ENCODE measurements around the gene ACTRT2.

Gene ACTRT2

DNA sequence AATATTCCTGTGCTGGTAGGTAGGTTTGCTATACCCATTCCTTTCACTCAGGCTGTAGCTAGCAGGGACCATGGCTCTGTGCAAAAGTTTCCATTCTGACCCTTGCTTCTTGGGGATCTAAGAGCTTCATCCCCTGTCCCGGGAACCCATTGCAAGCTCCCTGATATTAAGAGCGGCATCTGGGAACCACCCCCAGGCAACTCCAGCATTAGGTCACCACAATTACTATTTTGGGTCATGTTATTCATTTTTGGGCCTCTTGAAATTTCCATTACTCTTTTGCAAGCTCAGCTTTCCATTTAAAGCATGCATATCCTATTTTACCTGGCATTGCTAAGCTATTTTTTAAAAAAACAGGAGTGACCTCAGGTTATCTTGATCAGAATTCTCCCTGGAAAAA is 22.1 kb upstream of the ACTRT2 start:
- Histone ChIP-seq H3K36me3 (ENCODE audit: control insufficient read depth, insufficient read depth, low read length, severe bottlenecking) (no peaks in the 10 kb centered on the region), H3K4me1 (ENCODE audit: control insufficient read depth, insufficient read depth, low read length) (no peaks in the 10 kb centered on the region), H3K27me3 (replicated peaks; ENCODE audit: control insufficient read depth, insufficient read depth, low read length) (peaks cover 31% of the 10 kb centered on the region), H3K4me3 (ENCODE audit: low read length) (no peak overlapping the region), H3K9ac (ENCODE audit: low read length) (no peak overlapping the region), H3K9me3 (ENCODE audit: control insufficient read depth, low read length) (peaks cover 37% of the 10 kb centered on the region)
- no peak for DNase-seq (ENCODE audit: low read depth)

- no peaks in the 10 kb centered on the region for H3K36me3 ChIP-seq (ENCODE audit: control insufficient read depth, insufficient read depth, low read length, severe bottlenecking)
- no peak overlapping the region for H3K4me3 ChIP-seq (ENCODE audit: low read length)
- no peak for DNase-seq (ENCODE audit: low read depth)
- peaks cover 33% of the 10 kb centered on the region for H3K9me3 ChIP-seq (ENCODE audit: control insufficient read depth, low read length)
- no peak overlapping the region for H3K9ac ChIP-seq (ENCODE audit: low read length)
- peaks cover 35% of the 10 kb centered on the region for H3K27me3 ChIP-seq (replicated peaks; ENCODE audit: control insufficient read depth, insufficient read depth, low read length)
- no peaks in the 10 kb centered on the region for H3K4me1 ChIP-seq (ENCODE audit: control insufficient read depth, insufficient read depth, low read length)
Observed at GRCh38 chr1:2999571-2999970, 21.7 kb upstream of the ACTRT2 start.

DNA sequence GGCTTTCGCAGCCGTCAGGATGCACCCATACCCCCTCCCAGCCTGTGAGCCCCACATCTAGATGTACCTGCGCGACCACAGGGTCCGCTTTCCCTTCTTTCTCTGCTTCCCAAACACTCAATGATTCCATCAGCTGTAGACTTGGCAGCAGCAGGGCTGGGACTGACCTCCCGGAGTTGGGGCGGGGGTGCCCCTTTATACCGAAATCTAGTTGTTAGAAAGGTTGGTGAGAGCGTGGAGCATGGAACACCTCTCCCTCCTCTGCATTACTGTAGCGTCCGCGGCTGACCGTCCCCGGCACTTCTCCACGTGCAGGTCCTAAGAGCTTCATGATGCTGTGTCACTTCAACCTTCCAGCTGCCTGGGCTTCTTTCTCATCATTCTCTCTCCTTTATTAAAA is 21.1 kb upstream of the ACTRT2 start:
- H3K4me3 ChIP-seq (ENCODE audit: low read length), result no peak overlapping the region
- H3K9me3 ChIP-seq (ENCODE audit: control insufficient read depth, low read length), result peaks cover 29% of the 10 kb centered on the region
- DNase-seq (ENCODE audit: low read depth), result no peak
- no peaks in the 10 kb centered on the region for H3K4me1 ChIP-seq (ENCODE audit: control insufficient read depth, insufficient read depth, low read length)
- H3K27me3 ChIP-seq (replicated peaks; ENCODE audit: control insufficient read depth, insufficient read depth, low read length), result peaks cover 39% of the 10 kb centered on the region
- no peak overlapping the region for H3K9ac ChIP-seq (ENCODE audit: low read length)
- no peaks in the 10 kb centered on the region for H3K36me3 ChIP-seq (ENCODE audit: control insufficient read depth, insufficient read depth, low read length, severe bottlenecking)

GRCh38 chr1:3000671-3001470 is 20.4 kb upstream of the ACTRT2 start:
- no peaks in the 10 kb centered on the region for H3K36me3 ChIP-seq (ENCODE audit: control insufficient read depth, insufficient read depth, low read length, severe bottlenecking)
- H3K9ac ChIP-seq (ENCODE audit: low read length), result no peak overlapping the region
- H3K4me1 ChIP-seq (ENCODE audit: control insufficient read depth, insufficient read depth, low read length), result no peaks in the 10 kb centered on the region
- peaks cover 41% of the 10 kb centered on the region for H3K27me3 ChIP-seq (replicated peaks; ENCODE audit: control insufficient read depth, insufficient read depth, low read length)
- no peak for DNase-seq (ENCODE audit: low read depth)
- no peak overlapping the region for H3K4me3 ChIP-seq (ENCODE audit: low read length)
- peaks cover 23% of the 10 kb centered on the region for H3K9me3 ChIP-seq (ENCODE audit: control insufficient read depth, low read length)

GRCh38 chr1:3001471-3002348 is 19.6 kb upstream of the ACTRT2 start:
- no peaks in the 10 kb centered on the region for H3K36me3 ChIP-seq (ENCODE audit: control insufficient read depth, insufficient read depth, low read length, severe bottlenecking)
- H3K9ac ChIP-seq (ENCODE audit: low read length), result no peak overlapping the region
- H3K9me3 ChIP-seq (ENCODE audit: control insufficient read depth, low read length), result peaks cover 24% of the 10 kb centered on the region
- no peak overlapping the region for H3K4me3 ChIP-seq (ENCODE audit: low read length)
- DNase-seq (ENCODE audit: low read depth), result no peak
- no peaks in the 10 kb centered on the region for H3K4me1 ChIP-seq (ENCODE audit: control insufficient read depth, insufficient read depth, low read length)
- H3K27me3 ChIP-seq (replicated peaks; ENCODE audit: control insufficient read depth, insufficient read depth, low read length), result peaks cover 43% of the 10 kb centered on the region

DNA sequence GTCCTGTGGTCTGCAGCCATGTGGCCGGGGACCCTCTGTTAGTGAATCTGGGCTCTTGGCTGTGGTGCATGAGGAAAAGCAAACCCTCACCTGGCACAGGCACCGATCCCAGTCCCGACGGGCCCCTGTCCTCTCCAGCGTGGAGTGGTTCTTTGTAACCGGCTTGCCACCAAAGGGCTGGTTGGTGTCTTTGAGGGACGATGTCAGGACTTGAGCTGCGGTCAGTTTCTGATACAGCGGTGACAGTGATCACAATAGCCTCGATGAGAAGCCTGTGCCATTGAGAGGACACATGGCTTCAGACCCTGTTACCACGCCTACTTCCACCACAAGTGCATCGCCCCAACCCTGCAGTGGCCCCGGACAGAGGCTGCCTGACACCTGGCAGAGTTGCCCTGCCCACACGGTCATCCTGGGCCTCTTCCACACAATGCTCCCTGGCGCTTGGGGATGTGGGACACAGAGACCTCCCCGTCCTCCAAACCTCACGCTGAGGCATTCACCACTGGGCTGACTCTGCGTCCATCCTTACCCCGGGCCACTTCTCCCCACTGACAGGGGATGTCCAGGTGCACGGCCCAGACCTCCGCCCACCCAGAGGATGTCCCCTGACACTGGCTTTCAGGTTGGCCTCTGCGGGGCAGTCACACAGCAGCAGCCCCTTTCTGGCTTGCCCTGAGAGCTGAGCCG is 18.8 kb upstream of the ACTRT2 start:
- no peaks in the 10 kb centered on the region for H3K36me3 ChIP-seq (ENCODE audit: control insufficient read depth, insufficient read depth, low read length, severe bottlenecking)
- no peak overlapping the region for H3K9ac ChIP-seq (ENCODE audit: low read length)
- no peak for DNase-seq (ENCODE audit: low read depth)
- H3K27me3 ChIP-seq (replicated peaks; ENCODE audit: control insufficient read depth, insufficient read depth, low read length), result peaks cover 37% of the 10 kb centered on the region
- H3K4me3 ChIP-seq (ENCODE audit: low read length), result no peak overlapping the region
- no peaks in the 10 kb centered on the region for H3K4me1 ChIP-seq (ENCODE audit: control insufficient read depth, insufficient read depth, low read length)
- H3K9me3 ChIP-seq (ENCODE audit: control insufficient read depth, low read length), result peaks cover 23% of the 10 kb centered on the region

DNA sequence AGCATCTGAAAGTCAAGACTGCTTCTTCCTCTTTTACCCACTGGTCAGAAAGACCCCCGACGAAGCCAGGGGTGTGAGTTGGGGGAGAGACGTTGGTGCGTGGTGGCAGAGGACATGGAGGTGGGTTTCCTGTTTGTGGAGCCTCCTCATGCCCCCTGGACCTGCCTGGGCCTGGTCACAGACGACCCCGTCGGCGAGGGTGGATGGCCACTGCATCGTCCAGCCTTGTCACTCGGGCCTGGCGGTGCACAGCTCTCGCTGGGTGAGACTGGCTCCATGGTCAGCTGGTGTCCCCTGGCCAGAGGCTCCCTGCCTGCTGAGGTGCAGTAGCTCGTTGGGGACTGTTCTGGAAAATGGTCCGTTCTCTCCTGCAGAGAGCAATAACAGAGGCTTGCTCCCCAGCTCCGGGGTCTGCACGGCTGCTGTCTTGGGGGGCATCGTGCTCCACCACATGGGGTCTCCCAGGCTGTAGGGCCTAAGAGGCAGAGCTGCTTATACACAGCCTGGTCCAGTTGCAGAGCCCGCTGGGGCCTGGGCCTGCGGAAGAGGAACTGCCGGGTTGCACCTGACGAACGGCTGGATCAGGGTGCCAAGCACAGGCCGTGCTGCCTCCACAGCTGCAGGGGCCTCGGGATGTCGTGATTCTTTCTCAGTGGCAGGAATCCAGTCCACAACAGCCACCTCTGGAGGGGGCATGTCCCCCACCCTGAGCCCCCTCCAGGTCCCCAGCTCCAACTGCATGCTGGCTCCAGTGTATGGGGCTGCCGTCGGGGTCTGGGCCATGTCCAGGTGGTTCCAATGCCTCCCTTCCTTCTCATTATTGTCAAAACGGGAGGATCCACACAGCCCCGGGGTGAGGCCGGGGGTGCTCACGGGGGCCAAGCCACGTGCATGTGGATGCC is 18.0 kb upstream of the ACTRT2 start:
- Histone ChIP-seq H3K9me3 (ENCODE audit: control insufficient read depth, low read length) (peaks cover 21% of the 10 kb centered on the region), H3K9ac (ENCODE audit: low read length) (no peak overlapping the region), H3K4me1 (ENCODE audit: control insufficient read depth, insufficient read depth, low read length) (no peaks in the 10 kb centered on the region), H3K36me3 (ENCODE audit: control insufficient read depth, insufficient read depth, low read length, severe bottlenecking) (no peaks in the 10 kb centered on the region), H3K4me3 (ENCODE audit: low read length) (no peak overlapping the region), H3K27me3 (replicated peaks; ENCODE audit: control insufficient read depth, insufficient read depth, low read length) (peaks cover 32% of the 10 kb centered on the region)
- no peak for DNase-seq (ENCODE audit: low read depth)

- Histone ChIP-seq H3K4me1 (ENCODE audit: control insufficient read depth, insufficient read depth, low read length) (no peaks in the 10 kb centered on the region), H3K9ac (ENCODE audit: low read length) (no peak overlapping the region), H3K36me3 (ENCODE audit: control insufficient read depth, insufficient read depth, low read length, severe bottlenecking) (no peaks in the 10 kb centered on the region), H3K4me3 (ENCODE audit: low read length) (no peak overlapping the region), H3K9me3 (ENCODE audit: control insufficient read depth, low read length) (peaks cover 22% of the 10 kb centered on the region), H3K27me3 (replicated peaks; ENCODE audit: control insufficient read depth, insufficient read depth, low read length) (peaks cover 33% of the 10 kb centered on the region)
- no peak for DNase-seq (ENCODE audit: low read depth)
Observed at GRCh38 chr1:3003941-3004270, 17.4 kb upstream of the ACTRT2 start.

- Histone ChIP-seq H3K4me3 (ENCODE audit: low read length) (no peak overlapping the region), H3K9ac (ENCODE audit: low read length) (no peak overlapping the region), H3K27me3 (replicated peaks; ENCODE audit: control insufficient read depth, insufficient read depth, low read length) (peaks cover 32% of the 10 kb centered on the region), H3K4me1 (ENCODE audit: control insufficient read depth, insufficient read depth, low read length) (no peaks in the 10 kb centered on the region), H3K9me3 (ENCODE audit: control insufficient read depth, low read length) (peaks cover 28% of the 10 kb centered on the region), H3K36me3 (ENCODE audit: control insufficient read depth, insufficient read depth, low read length, severe bottlenecking) (no peaks in the 10 kb centered on the region)
- DNase-seq (ENCODE audit: low read depth), result no peak
Observed at GRCh38 chr1:3004285-3005205, 16.7 kb upstream of the ACTRT2 start.

GRCh38 chr1:3005771-3006170 is 15.5 kb upstream of the ACTRT2 start:
- DNase-seq (ENCODE audit: low read depth), result no peak
- no peaks in the 10 kb centered on the region for H3K36me3 ChIP-seq (ENCODE audit: control insufficient read depth, insufficient read depth, low read length, severe bottlenecking)
- no peak overlapping the region for H3K9ac ChIP-seq (ENCODE audit: low read length)
- peaks cover 30% of the 10 kb centered on the region for H3K9me3 ChIP-seq (ENCODE audit: control insufficient read depth, low read length)
- H3K4me3 ChIP-seq (ENCODE audit: low read length), result no peak overlapping the region
- peaks cover 36% of the 10 kb centered on the region for H3K27me3 ChIP-seq (replicated peaks; ENCODE audit: control insufficient read depth, insufficient read depth, low read length)
- H3K4me1 ChIP-seq (ENCODE audit: control insufficient read depth, insufficient read depth, low read length), result no peaks in the 10 kb centered on the region

All from adipocyte (in vitro differentiated cells).